Cardiac muscle cell (in vitro differentiated cells and primary cell): ENCODE results near the gene COL28A1. TPM values are rescaled to one million over a fixed set of nuclear protein-coding genes. Genes with fewer than 3 reads are reported as not detected.

Source experiments
- DNase-seq, 2 donors: peaks; one replicate each; pipeline versions ENCODE4 v3.0.0 to v3.0.0-alpha.2; 2010 to 2017; ENCODE audit warnings: low read depth in 1 of 2, low spot score in 1 of 2
- H3K27ac ChIP-seq: fragments of 200-600 bp; sonication (generic); 2 replicates; pipeline ENCODE4 v1.5.1; 2016
- H3K27me3 ChIP-seq: fragments of 200-600 bp; sonication (generic); 2 replicates; pipeline ENCODE4 v1.6.0; 2016; ENCODE audit warnings: control low read depth
- H3K36me3 ChIP-seq: fragments of 200-600 bp; sonication (generic); 2 replicates; pipeline ENCODE4 v1.5.1; 2016; ENCODE audit warnings: control low read depth
- H3K4me1 ChIP-seq: fragments of 200-600 bp; sonication (generic); 2 replicates; pipeline ENCODE4 v1.8.1; 2017; ENCODE audit warnings: low read depth, mild to moderate bottlenecking, mixed run types
- H3K4me3 ChIP-seq: fragments of 200-600 bp; sonication (generic); 2 replicates; pipeline ENCODE4 v1.5.1; 2016; ENCODE audit warnings: mild to moderate bottlenecking
- H3K9me3 ChIP-seq: fragments of 200-600 bp; sonication (generic); 2 replicates; pipeline ENCODE4 v1.5.1; 2017; ENCODE audit warnings: low read depth, mild to moderate bottlenecking, control low read depth
- CTCF ChIP-seq: IDR thresholded peaks from 2 replicates; pipeline ENCODE4 v1.5.1; 2012; ENCODE audit warnings: low read depth, mild to moderate bottlenecking, low read length
- polyA plus RNA-seq: library from polyadenylated mRNA; unstranded; fragments of >200 nt; fragmentation: Nextera tagmentation; extraction: Ambion mirVana; gene quantifications from 2 replicates; pipeline ENCODE4 v1.2.1, GENCODE V29; 2016
- total RNA-seq: library from RNA; depleted of rRNA; stranded (reverse); fragments of >200 nt; gene quantifications from 2 replicates; pipeline ENCODE4 v1.2.3, GENCODE V29; 2016

The COL28A1 gene
- total and polyA plus RNA-seq, 2 experiments from 2014 or later, result 0.65 to 0.83 TPM

GRCh38 chr7:7526006-7526405, 9.7 kb downstream of the COL28A1 start:
- Histone ChIP-seq H3K27ac (no peak overlapping the region), H3K27me3 (no peaks in the 10 kb centered on the region), H3K4me1 (no peaks in the 10 kb centered on the region), H3K4me3 (no peak overlapping the region), H3K36me3 (no peaks in the 10 kb centered on the region), H3K9me3 (no peaks in the 10 kb centered on the region)
- no peak for TF ChIP-seq CTCF
- DNase-seq, result no peak

GRCh38 chr7:7524121-7524520, 11.6 kb downstream of the COL28A1 start:
- no peaks in the 10 kb centered on the region for H3K4me1 ChIP-seq
- H3K36me3 ChIP-seq, result no peaks in the 10 kb centered on the region
- H3K27me3 ChIP-seq, result no peaks in the 10 kb centered on the region
- DNase-seq, result no peak
- H3K4me3 ChIP-seq, result no peak overlapping the region
- TF ChIP-seq CTCF, result no peak
- no peaks in the 10 kb centered on the region for H3K9me3 ChIP-seq
- H3K27ac ChIP-seq, result no peak overlapping the region

- no peak for TF ChIP-seq CTCF
- DNase-seq, result no peak
- Histone ChIP-seq H3K4me1 (no peaks in the 10 kb centered on the region), H3K9me3 (no peaks in the 10 kb centered on the region), H3K36me3 (no peaks in the 10 kb centered on the region), H3K27me3 (no peaks in the 10 kb centered on the region), H3K4me3 (no peak overlapping the region), H3K27ac (no peak overlapping the region)
These were observed 13.3 kb downstream of the COL28A1 start for GRCh38 chr7:7522421-7522820.

DNA sequence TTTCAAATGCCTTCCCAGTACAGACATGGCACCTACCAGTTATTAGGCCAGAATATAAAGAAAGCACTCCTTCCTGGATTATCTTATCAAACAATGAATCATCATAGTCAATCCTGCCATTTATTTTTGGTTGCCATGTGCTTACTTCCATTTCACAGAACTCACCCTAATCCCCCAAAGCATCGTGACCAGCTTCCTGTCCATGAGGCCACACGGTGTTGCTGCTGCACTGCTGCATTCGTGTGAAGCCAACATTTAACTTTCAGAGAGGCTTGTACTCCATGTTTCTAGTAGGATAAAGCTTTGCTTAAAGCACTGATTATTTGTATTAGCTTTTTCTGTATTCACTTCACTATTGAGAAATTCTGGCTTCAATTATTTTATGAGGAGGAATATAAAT, 14.4 kb downstream of the COL28A1 start:
- H3K36me3 ChIP-seq, result no peaks in the 10 kb centered on the region
- no peak overlapping the region for H3K4me3 ChIP-seq
- H3K27me3 ChIP-seq, result no peaks in the 10 kb centered on the region
- no peak for DNase-seq
- no peaks in the 10 kb centered on the region for H3K9me3 ChIP-seq
- no peak overlapping the region for H3K27ac ChIP-seq
- H3K4me1 ChIP-seq, result no peaks in the 10 kb centered on the region
- TF ChIP-seq CTCF, result no peak

- Histone ChIP-seq H3K4me1 (no peaks in the 10 kb centered on the region), H3K27ac (no peak overlapping the region), H3K9me3 (no peaks in the 10 kb centered on the region), H3K36me3 (no peaks in the 10 kb centered on the region), H3K27me3 (no peaks in the 10 kb centered on the region), H3K4me3 (no peak overlapping the region)
- DNase-seq, result no peak
- TF ChIP-seq CTCF, result no peak
These were observed 16.1 kb downstream of the COL28A1 start for GRCh38 chr7:7519528-7519927.

- Histone ChIP-seq H3K4me1 (no peaks in the 10 kb centered on the region), H3K27ac (no peak overlapping the region), H3K9me3 (no peaks in the 10 kb centered on the region), H3K36me3 (no peaks in the 10 kb centered on the region), H3K27me3 (no peaks in the 10 kb centered on the region), H3K4me3 (no peak overlapping the region)
- no peak for TF ChIP-seq CTCF
- no peak for DNase-seq
These were observed 16.6 kb downstream of the COL28A1 start for GRCh38 chr7:7519056-7519455.
